DND-41 (cell line): Measurements from ENCODE around the gene PRDM15.

Source experiments
- EZH2 ChIP-seq: IDR thresholded peaks from 3 replicates; pipeline ENCODE4 v1.6.1; 2012; ENCODE audit warnings: borderline replicate concordance, low read depth, mild to moderate bottlenecking, moderate library complexity, low read length, inconsistent platforms; ENCODE audit not compliant: severe bottlenecking
- TF ChIP-seq, protein P1 (sequence below): IDR thresholded peaks from 2 replicates; pipeline ENCODE4 v1.5.1; 2012; ENCODE audit warnings: borderline replicate concordance, low read length, moderate library complexity, mild to moderate bottlenecking; ENCODE audit not compliant: poor library complexity, severe bottlenecking; ENCODE audit errors: extremely low read depth

- TF ChIP-seq, protein P1, sequence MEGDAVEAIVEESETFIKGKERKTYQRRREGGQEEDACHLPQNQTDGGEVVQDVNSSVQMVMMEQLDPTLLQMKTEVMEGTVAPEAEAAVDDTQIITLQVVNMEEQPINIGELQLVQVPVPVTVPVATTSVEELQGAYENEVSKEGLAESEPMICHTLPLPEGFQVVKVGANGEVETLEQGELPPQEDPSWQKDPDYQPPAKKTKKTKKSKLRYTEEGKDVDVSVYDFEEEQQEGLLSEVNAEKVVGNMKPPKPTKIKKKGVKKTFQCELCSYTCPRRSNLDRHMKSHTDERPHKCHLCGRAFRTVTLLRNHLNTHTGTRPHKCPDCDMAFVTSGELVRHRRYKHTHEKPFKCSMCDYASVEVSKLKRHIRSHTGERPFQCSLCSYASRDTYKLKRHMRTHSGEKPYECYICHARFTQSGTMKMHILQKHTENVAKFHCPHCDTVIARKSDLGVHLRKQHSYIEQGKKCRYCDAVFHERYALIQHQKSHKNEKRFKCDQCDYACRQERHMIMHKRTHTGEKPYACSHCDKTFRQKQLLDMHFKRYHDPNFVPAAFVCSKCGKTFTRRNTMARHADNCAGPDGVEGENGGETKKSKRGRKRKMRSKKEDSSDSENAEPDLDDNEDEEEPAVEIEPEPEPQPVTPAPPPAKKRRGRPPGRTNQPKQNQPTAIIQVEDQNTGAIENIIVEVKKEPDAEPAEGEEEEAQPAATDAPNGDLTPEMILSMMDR = no peak
- no peak for TF ChIP-seq EZH2
These were observed 28.5 kb upstream of the PRDM15 start for GRCh38 chr21:41907496-41908258.
